ENCODE results near the gene DAGLB.

- no peak for TF ChIP-seq POLR2A (IDR thresholded peaks at IDR 0.05)
- TF ChIP-seq, protein P1, sequence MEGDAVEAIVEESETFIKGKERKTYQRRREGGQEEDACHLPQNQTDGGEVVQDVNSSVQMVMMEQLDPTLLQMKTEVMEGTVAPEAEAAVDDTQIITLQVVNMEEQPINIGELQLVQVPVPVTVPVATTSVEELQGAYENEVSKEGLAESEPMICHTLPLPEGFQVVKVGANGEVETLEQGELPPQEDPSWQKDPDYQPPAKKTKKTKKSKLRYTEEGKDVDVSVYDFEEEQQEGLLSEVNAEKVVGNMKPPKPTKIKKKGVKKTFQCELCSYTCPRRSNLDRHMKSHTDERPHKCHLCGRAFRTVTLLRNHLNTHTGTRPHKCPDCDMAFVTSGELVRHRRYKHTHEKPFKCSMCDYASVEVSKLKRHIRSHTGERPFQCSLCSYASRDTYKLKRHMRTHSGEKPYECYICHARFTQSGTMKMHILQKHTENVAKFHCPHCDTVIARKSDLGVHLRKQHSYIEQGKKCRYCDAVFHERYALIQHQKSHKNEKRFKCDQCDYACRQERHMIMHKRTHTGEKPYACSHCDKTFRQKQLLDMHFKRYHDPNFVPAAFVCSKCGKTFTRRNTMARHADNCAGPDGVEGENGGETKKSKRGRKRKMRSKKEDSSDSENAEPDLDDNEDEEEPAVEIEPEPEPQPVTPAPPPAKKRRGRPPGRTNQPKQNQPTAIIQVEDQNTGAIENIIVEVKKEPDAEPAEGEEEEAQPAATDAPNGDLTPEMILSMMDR (IDR thresholded peaks at IDR 0.05) = no peak
Observed at GRCh38 chr7:6433784-6434615, 13.8 kb downstream of the DAGLB start.

Measured in right lobe of liver (tissue), 4 donors.